Heart right ventricle (tissue), 16 donors: ENCODE results near the gene ALCAM. TPM values are rescaled to one million over a fixed set of nuclear protein-coding genes. Genes with fewer than 3 reads are reported as not detected.
A peak's percentile ranks its signal among the peaks of the same experiment; 100 is the strongest.

ENCODE experiments used
- ATAC-seq, 8 donors: fragments of 200-7000 bp; cut with Tn5 transposase; one replicate each; pipeline ENCODE4 v1.9.1; 2020; ENCODE audit warnings: mild to moderate bottlenecking in 8 of 8, moderate library complexity in 8 of 8, moderate number of reproducible peaks in 1 of 8
- DNase-seq, 2 donors: peaks; one replicate each; pipeline ENCODE4 v3.0.0-alpha.2; 2020
- H3K27ac ChIP-seq, 10 donors: fragments of 200-600 bp; sonication (generic) in 2 of 10; one replicate each; pipeline versions ENCODE4 v1.5.0 to v1.8.0; 2020 to 2022; ENCODE audit warnings: mild to moderate bottlenecking in 3 of 10
- H3K27me3 ChIP-seq, 7 donors: fragments of 200-600 bp; one replicate each; pipeline ENCODE4 v1.8.0; 2021 to 2022; ENCODE audit warnings: mild to moderate bottlenecking in 2 of 7
- H3K36me3 ChIP-seq, 9 donors: fragments of 200-600 bp; sonication (generic) in 1 of 9; one replicate each; pipeline versions ENCODE4 v1.5.0 to v1.8.0; 2020 to 2022; ENCODE audit warnings: mild to moderate bottlenecking in 2 of 9
- H3K4me1 ChIP-seq, 9 donors: fragments of 200-600 bp; sonication (generic) in 1 of 9; one replicate each; pipeline versions ENCODE4 v1.5.0 to v1.8.0; 2020 to 2022; ENCODE audit warnings: mild to moderate bottlenecking in 4 of 9
- H3K4me3 ChIP-seq, 10 donors: fragments of 200-600 bp; sonication (generic) in 2 of 10; one replicate each; pipeline versions ENCODE4 v1.5.0 to v1.8.0; 2020 to 2022; ENCODE audit warnings: mild to moderate bottlenecking in 7 of 10, moderate library complexity in 2 of 10
- H3K9me3 ChIP-seq, 11 donors: fragments of 200-600 bp in 10 of 11; sonication (generic) in 2 of 11; one replicate each; pipeline versions ENCODE4 v1.5.0 to v1.8.0; 2013 to 2022; ENCODE audit warnings: mild to moderate bottlenecking in 2 of 11, control low read depth in 1 of 11, moderate library complexity in 1 of 11
- WGBS, 2 donors: extraction: QIAGEN DNeasy Blood & Tissue Kit; methylation state at CpG; one replicate each; pipeline ENCODE4 v1.1.7; 2013; ENCODE audit warnings: inconsistent platforms in 1 of 2; 5-methylcytosine and 5-hydroxymethylcytosine counted together
- intact Hi-C, 10 donors: fragments of 100-400 bp; cut with DNase I; formaldehyde crosslinking; loops; one replicate each; pipeline versions ENCODE4 v1.11.1 to v1.14.2; 2022
- polyA plus RNA-seq, 2 donors: library from polyadenylated mRNA; stranded (reverse); fragments of 200-250 nt; gene quantifications; one replicate each; pipeline ENCODE4 v1.2.3, GENCODE V29; 2013
- total RNA-seq, 10 donors: library from RNA; stranded (reverse); fragmentation: NEBNext Ultra II Directional in 3 of 10; extraction: Animal tissue kit (Norgen Biotek cat#: 25700) in 3 of 10; gene quantifications; one replicate each; pipeline versions ENCODE4 v1.2.1 to v1.2.4, GENCODE V29; 2021 to 2023
- TF ChIP-seq, protein P1 (sequence below), 9 donors: fragments of 200-600 bp; sonication (generic) in 2 of 9; IDR thresholded peaks; one replicate each; pipeline versions ENCODE4 v1.5.0 to v1.8.0; 2021 to 2022; ENCODE audit warnings: antibody characterized with exemption in 9 of 9, mild to moderate bottlenecking in 5 of 9, moderate library complexity in 1 of 9
- donor health status: Arrhythmogenic right ventricular cardiomyopathy.
- donor health status: ischemic (EF 13 %, LVEDD 7.1; RV severe dilation, severe dysfunction).
- donor health status: healthy with polysubstance abuse.
- donor health status: DM: no; HTN: yes; CAD: no.
- donor health status: DM: no; HTN: no; CAD: no.
- donor health status: ischemic (EF 25% LVEDD 6.9; RV normal size, moderate dysfunction).
- donor health status: ischemic (EF 25% LVEDD 5.7; RV mildly dilated, moderate dysfunction).
- donor health status: healthy.
- donor health status: DM: yes; HTN: yes; CAD: no.
- donor health status: Ischemic cardiomyopathy.
- donor health status: ischemic (EF 35%, LVEDD 5.7; RV mildly dilated, moderate dysfunction).
- donor health status: nonischemic (EF 11% LVEDD 7.7; RV severe dilation, severe dysfunction).
- donor health status: DM: yes; HTN: yes; CAD: no.
- donor health status: PGD.
- donor health status: ischemic (EF 29% LVEDD 5.4; RV normal size, mild dysfunction).
- donor health status: nonischemic (EF 23%, LVEDD 6.1; RV moderate dilation, normal function).

Gene ALCAM
- total and polyA plus RNA-seq, 12 donors: 1.3 to 23.9 (median 3.6) TPM

DNA sequence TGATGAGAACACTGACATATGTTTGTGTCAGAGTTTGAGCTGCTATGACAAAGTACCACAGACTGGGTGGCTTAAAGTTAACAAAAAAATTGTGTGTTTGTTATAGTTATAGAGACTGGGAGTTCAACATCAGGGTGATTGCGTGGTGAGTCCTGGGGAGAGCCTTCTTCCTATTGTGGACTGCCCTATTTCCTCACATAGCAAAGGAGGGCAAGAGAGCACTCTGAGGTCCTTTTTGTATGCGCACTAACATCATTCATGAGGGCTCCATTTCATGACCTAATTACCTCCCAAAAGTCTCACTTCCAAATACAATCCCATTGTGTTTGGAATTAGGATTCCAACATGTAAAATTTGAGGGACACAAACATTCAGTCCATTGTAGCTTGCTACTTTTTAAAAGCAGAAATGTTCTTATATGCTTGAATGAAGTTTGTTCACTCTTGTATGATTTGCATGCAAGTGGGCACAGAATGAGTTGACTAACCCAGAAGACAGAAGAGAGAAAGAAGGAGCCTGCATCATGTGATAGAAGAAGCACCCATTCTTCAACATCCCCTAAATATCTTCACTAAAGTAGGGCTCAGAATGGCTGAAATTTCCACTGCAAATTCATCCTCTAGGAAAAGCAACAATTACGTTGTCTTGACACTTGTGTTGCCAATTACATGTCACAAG, 18.9 kb upstream of the ALCAM start:
- intact Hi-C loops: no loop called here
- Histone ChIP-seq H3K4me1 (peaks cover 0 to 6% (median 0%) of the 10 kb centered on the region in 9 donors), H3K36me3 (no peaks in the 10 kb centered on the region), H3K4me3 (no peak overlapping the region), H3K9me3 (peaks cover 0 to 4% (median 0%) of the 10 kb centered on the region in 11 donors), H3K27ac (no peak overlapping the region), H3K27me3 (peaks cover 0 to 18% (median 14%) of the 10 kb centered on the region in 7 donors)
- WGBS, 2 donors: 87 to 99% methylated on average over 3 of the region's 3 CpGs
- no peak for ATAC-seq
- DNase-seq: no peak
- TF ChIP-seq, protein P1, sequence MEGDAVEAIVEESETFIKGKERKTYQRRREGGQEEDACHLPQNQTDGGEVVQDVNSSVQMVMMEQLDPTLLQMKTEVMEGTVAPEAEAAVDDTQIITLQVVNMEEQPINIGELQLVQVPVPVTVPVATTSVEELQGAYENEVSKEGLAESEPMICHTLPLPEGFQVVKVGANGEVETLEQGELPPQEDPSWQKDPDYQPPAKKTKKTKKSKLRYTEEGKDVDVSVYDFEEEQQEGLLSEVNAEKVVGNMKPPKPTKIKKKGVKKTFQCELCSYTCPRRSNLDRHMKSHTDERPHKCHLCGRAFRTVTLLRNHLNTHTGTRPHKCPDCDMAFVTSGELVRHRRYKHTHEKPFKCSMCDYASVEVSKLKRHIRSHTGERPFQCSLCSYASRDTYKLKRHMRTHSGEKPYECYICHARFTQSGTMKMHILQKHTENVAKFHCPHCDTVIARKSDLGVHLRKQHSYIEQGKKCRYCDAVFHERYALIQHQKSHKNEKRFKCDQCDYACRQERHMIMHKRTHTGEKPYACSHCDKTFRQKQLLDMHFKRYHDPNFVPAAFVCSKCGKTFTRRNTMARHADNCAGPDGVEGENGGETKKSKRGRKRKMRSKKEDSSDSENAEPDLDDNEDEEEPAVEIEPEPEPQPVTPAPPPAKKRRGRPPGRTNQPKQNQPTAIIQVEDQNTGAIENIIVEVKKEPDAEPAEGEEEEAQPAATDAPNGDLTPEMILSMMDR (IDR thresholded peaks at IDR 0.05): no peak

DNA sequence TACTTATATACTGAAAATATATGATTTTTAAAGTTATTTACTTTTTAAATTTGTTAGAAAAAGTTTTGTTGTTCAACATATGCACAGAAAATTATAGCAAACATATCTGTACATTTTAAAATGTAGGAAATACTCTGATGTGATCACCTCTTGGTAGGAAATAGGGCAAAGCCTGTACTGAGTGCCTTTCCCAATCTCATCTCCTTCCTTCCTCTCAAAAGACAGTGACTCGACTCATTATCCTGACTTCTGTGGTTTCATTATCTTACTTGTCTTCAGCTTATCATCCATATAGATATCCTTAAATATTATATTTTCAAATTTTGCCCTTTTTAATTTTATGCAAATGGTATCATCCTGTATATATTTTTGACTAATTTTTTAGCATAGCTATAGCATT, 18.4 kb upstream of the ALCAM start:
- Histone ChIP-seq H3K4me3 (no peak overlapping the region), H3K4me1 (peaks cover 0 to 11% (median 0%) of the 10 kb centered on the region in 9 donors), H3K27ac (no peak overlapping the region), H3K36me3 (no peaks in the 10 kb centered on the region), H3K27me3 (peaks cover 0 to 23% (median 19%) of the 10 kb centered on the region in 7 donors), H3K9me3 (peaks cover 0 to 4% (median 0%) of the 10 kb centered on the region in 11 donors)
- intact Hi-C loops: no loop called here
- TF ChIP-seq, protein P1 (IDR thresholded peaks at IDR 0.05): no peak
- WGBS, 2 donors: 35 to 53% methylated on average over 1 of the region's 1 CpG
- ATAC-seq: no peak
- no peak for DNase-seq

DNA sequence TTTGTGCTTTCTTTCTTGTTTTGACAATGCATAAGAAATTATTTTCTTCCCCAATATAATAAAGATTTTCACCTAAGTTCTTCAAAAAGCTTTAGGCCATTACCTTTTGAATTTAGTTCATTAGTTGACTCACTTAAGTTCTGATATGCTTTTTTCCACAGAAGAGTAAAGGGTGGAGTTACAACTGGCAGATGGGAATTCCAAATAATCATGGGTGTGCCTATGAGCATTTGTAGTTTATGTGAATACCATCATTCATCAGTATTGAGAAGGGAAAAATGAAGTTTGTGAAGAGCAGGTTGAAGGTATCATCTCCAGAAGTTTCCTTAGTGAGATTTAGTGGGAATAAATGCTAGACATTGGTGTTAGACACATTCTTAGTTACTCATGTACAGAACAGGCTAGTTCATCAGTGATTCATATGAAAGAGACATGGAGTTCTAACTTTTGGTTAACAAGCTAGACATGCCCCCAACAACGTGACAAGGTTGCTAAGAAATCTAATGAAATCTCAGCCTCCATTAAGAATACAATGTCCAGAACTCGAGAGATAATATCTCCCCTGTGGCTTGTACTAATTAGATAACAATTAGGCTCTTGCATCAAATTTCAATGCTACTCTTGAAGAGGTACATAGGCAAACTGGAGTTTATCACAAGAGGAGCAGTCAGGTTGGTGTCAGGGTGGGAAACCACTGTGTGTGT, 16.9 kb upstream of the ALCAM start:
- DNase-seq (no peak), ATAC-seq (no peak)
- no peaks in the 10 kb centered on the region for H3K36me3 ChIP-seq
- peaks cover 0 to 4% (median 0%) of the 10 kb centered on the region in 11 donors for H3K9me3 ChIP-seq
- intact Hi-C loops: no loop called here
- H3K27me3 ChIP-seq: peaks cover 0 to 39% (median 32%) of the 10 kb centered on the region in 7 donors
- H3K4me1 ChIP-seq: peaks cover 0 to 22% (median 0%) of the 10 kb centered on the region in 9 donors
- H3K4me3 ChIP-seq: no peak overlapping the region
- 39 to 43% methylated on average over 2 of the region's 2 CpGs for WGBS, 2 donors
- TF ChIP-seq, protein P1 (IDR thresholded peaks at IDR 0.05): no peak
- no peak overlapping the region for H3K27ac ChIP-seq

DNA sequence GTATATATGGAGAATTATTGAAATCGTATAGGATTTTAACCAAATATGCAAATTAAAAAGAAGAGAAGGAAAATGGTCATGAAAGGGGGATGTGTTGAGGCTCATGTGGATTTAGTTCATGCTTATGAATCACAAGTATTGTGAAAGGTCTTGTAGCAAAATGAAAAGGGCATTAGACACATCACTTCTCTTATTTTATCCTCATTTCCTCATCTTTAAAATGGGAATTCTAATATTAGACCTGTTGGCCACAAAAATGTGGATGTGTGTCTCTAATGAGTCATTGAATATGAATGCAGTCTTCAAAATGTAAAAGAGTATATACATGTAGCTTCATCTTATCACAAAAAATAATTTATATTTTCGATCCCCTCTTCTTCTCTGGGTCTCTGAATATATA, 14.9 kb upstream of the ALCAM start:
- Histone ChIP-seq H3K9me3 (no peaks in the 10 kb centered on the region), H3K27me3 (peaks cover 0 to 40% (median 39%) of the 10 kb centered on the region in 7 donors), H3K4me1 (peaks cover 0 to 37% (median 0%) of the 10 kb centered on the region in 9 donors), H3K27ac (no peak overlapping the region), H3K4me3 (no peak overlapping the region), H3K36me3 (no peaks in the 10 kb centered on the region)
- peak in 2 of 8 donors; percentile 29 to 35 for ATAC-seq
- intact Hi-C loops: no loop called here
- 69 to 84% methylated on average over 2 of the region's 2 CpGs for WGBS, 2 donors
- TF ChIP-seq, protein P1 (IDR thresholded peaks at IDR 0.05): no peak
- DNase-seq: no peak
